DMS114 treated with DMSO at 0.1 percent for 48 hours (cell line): ENCODE measurements around the gene PDIK1L.

Experiments used
- DNase-seq: peaks from one replicate; lab custom pipeline; 2025; ENCODE audit not compliant: unreplicated experiment; lab: John Stamatoyannopoulos, UW

Gene PDIK1L

DNA sequence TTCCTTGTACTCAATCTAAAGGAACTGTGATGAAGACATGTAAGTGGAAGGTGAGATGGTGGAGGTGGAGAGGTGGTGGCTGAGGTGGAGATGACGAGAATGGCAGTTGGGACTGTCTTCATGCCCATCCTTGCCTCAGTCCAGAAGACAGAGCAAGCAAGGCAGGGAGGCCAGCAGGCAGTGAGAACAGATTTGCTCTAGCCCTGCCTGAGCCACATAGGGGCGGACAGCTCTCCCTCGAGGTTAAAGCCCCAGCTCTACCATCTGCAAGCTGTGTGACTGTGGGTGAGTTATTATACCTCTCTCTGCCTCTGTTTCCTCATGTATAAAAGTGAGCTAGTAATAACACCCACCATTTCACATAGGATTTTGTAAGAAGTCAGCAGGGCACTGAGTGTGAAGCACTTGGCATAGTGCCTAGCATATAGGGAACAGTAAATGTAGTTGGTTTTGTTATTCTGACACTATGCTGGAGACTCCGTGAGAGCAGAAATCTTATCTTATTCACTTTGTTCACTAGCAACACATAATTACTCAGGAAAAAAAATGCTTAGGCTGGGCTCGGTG is 42.4 kb downstream of the PDIK1L start:
- no peak for DNase-seq

DNA sequence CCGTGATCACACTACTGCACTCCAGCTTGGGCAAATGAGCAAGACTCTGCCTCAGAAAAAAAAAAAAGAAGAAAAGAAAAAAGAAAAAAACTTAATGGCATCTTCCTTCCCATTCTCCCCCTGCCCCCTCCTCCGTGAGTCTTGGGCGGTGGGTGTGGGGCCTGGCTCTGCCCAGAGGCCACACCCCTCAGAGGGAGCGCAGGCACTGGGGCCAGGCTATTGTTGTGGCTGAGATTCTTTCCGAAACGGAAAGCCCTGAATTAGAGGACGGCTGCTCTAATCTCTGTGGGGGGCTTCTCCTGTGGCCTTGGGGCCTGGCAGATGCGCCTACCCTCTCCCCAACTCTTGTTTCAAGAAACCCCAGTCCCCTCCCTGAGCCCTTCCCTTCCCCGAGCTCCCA is 43.1 kb downstream of the PDIK1L start:
- DNase-seq: no peak

DNA sequence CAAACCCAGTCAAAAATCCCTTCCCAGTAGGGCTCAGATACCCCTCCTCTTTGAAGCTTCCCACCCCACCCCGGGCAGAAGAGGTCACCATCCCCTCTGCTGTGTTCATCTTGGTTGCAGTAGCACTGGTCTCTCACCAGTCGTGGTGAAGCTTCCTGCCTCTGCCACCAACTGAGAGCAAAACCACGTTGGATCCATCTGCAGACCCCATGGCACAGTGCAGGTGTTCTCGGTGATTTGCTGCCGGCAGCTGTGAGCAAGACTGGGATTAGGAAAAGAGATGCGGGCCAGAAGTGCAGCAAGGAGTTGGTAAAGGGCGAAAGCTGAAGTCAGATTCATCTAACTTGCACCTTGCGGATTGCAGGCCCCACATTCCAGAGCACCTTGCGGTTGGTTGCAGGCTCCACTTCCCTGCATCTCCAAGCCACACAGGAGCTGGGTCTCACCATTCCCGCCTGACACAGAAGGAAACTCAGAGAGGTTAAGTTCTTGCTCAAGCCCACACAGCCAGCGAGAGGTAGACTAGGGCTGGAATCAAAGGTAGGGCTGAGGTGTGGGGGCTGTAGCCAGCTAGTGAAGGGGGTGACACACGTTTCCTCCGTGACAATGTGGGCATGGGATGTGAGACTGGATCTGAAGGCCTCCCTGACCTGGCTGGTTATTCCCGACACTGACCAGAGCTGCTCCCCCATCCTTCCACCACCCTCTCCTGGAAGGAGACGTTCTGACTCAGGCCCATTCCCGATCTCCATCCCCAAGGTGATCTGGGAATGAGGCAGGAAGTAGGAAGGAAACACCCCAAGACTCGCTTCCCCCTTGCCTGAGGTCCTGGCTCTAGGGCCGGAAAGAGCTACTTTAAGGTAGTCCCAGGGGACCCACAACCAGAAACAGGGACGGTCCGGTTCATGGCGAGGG is 44.0 kb downstream of the PDIK1L start:
- DNase-seq: no peak

DNA sequence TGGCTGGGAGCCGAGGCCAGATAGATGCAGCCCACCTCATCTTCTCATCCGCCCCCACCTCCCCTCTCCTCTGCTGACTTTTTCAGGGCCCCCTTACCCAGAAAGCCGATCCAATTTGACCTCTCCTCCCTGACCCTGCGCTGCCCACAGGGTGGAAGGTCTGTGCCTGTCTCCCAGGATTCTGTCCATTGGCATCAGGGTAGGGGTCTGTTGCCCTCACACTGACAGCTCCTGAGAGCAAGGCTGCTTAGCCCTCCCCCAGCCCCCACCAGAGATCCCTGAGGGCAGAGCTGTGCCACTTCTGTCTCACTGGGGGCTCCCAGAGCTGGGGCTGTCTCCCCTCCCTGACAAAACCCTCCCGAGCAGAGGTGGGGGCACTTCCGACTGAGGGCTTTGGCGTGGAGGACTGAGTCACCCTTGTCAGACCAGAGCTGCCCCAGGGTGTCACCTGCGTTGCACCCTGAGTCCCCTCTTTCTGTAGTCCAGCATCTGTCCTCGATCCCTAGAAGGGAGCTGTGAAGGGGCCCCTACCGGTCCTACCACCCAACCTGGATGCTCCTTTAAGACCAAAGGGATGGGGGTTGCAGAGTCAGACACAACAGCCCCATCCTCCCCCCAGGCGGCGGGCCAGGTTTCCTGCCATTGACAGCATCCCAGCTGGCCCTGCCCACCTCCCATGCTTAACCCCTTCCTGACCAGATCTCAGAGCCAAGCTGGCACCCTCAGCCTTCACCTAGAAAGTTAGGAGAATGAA is 44.8 kb downstream of the PDIK1L start:
- no peak for DNase-seq

DNA sequence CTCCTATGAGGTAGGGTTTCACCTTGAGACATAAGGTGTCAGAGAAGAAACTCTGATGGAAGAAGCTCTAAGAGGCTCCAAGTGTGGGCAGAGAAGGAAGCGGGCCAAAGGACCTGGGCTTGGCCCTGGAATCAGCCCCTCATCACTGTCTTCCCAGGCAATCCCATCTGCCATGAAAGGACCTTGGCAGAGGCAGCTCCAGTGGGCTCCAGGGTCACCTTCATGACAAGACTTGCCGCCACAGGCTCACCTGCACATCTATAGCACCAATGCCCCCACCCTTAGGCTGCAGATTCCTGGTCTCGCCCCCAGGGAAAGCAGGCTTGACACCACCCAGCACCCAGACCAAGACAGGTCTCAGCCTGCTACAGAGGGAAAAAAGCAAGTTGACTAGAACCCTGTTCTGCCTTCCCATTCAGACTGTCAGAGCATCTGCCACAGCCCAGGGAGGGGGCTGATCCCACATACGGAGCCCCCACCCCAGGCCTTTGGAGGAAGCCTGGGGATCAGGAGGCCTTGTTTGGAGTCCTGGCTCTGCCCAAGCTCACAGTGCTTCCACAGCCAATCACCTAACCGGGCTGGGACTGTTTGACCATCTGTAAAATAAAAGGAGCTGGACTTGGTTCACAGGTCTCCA is 46.8 kb downstream of the PDIK1L start:
- DNase-seq: no peak

DNA sequence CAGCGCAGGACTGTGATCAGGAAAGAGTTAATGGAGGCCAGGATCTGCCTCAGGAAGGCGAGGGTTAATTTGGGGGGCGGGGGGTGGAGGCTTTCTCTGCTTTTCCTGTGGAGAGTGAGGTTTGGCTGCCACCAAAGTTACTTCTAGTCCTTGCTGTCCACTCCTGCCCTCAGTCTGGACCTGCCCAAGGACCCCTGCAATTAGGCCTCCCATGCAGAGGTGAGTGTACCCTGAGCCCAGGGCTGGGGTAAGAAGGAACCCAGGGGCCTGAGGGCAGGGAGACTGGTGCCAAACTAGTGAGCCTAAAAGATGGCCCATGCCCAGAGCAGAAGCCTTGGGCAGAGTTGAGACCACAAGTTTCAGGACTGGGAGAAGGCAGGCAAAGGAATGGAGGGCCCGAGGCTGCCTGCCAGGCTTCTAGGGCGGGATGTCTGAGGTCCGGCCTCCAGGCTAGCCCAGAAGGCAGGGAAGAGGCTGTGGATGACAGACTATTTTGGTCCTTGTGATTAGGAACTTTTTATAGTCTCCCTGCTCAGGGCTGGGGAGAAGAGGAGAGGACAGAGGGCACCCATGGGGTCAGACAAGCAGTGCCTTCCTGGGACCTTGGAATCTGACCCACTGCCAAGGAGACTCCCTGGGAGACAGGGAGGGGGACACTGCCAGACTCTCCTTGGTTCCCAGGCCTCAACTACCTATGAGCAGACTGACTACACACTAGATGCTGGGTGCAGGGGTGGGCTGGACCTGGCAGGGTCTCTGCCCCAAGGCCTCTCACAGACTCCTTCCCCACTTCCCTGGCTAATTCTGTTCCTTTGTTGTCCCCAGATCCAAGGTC is 47.5 kb downstream of the PDIK1L start, which contains the start of gene FAM110D:
Gene FAM110D, plus strand, starts transcription at position 172 of the 835 bp plus-strand sequence. CDS start 2,213 bp downstream, outside the sequence.
- DNase-seq: no peak

DNA sequence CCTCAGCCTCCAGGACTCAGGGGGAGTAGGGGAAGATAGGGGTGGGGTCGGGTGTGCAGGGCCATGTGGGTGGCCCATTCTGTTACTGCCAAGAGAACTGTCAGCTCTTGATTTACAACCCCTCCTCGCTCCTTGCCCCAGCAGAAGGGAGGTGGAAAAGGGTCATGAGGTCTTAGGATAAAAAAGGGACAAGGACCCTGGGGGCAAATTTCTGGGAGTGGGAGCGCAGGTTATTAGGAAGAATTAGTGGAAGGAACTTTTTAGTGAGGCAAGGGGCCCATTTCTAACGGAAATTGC is 48.1 kb downstream of the PDIK1L start:
- DNase-seq: no peak

DNA sequence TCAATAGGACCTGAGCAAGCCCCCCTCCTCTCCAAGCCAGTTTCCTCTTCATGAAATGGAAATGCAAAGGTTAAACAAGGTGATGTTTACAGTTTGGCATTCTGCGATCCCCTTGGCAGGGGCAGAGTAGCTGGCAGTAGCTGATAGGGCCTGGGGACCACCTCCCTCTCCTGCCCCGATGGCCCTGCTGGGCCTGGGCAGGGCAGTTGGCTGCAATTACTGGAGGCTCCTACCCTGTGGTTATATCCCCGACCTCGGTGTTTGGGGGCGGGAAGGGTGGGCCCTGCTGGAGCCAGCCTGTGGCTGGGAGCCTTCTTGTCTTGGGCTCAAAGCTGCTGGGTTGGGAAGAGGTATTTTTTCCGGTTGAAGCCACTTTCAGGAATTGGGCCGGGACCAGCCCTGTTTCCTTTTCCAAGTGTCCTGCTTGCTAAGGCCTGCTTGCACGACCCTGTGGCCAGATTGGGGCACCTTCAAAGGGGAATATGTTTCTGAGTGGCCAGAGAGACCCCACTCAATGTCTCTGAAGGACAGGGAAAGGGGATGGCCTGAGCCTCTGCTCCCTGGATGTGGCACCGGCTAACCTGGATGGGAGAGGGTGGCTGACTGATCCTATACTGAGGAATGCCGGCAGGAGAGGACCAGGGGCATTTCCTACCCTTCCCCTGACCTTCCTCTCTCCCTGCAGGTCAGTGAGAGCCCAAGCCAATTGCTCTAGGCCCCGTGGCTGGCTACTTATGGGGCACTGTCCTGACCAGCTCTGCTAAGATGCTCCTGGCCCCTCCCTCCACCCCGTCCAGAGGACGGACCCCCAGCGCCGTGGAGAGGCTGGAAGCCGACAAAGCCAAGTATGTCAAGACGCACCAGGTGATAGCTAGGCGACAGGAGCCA is 49.1 kb downstream of the PDIK1L start:
- DNase-seq: no peak

DNA sequence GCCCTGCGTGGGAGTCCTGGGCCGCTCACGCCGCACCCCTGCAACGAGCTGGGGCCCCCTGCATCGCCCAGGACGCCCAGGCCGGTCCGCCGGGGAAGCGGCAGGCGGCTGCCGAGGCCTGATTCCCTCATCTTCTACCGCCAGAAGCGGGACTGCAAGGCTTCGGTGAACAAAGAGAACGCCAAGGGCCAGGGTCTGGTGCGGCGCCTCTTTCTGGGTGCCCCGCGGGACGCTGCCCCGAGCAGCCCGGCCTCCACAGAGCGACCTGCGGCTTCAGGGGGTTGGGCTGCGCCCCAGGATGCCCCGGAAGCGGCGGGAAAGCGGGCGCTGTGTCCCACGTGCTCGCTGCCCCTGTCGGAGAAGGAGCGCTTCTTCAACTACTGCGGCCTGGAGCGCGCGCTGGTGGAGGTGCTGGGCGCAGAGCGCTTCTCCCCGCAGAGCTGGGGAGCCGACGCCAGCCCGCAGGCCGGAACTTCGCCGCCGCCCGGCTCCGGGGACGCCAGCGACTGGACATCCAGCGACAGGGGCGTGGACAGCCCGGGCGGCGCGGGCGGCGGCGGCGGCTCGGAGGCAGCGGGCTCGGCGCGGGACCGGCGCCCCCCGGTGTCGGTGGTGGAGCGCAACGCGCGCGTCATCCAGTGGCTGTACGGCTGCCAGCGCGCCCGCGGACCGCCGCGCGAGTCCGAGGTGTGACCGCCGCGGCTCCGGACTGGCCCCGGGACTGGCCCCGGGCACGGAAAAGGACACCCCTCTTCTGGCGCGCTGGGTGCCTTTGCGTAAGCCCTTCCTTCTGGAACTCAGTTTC is 50.0 kb downstream of the PDIK1L start:
- DNase-seq: peak; percentile 46

DNA sequence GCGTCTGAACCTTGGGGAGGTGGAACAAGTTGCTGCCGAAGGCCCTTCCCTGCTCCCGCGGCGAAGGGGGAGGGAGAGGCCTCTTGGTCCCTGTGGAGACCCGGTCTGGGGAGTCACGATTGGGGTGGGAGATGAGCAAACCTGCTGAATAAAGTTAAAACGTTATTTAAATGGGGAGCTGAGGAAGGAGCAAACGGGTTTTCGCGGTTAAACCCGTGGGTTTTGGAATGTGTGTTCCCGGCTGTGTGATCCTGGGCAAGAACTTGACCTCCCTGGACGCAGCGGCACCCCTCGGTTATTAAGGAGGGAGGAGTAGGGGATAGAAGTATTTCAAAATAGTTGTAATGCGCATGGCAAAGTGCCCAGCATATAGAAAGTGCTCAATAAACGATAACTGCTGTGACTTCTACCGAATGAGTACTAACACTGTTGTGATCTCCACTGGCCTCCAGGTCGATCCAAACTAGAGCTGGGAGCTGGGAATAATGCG is 50.6 kb downstream of the PDIK1L start:
- DNase-seq: no peak

DNA sequence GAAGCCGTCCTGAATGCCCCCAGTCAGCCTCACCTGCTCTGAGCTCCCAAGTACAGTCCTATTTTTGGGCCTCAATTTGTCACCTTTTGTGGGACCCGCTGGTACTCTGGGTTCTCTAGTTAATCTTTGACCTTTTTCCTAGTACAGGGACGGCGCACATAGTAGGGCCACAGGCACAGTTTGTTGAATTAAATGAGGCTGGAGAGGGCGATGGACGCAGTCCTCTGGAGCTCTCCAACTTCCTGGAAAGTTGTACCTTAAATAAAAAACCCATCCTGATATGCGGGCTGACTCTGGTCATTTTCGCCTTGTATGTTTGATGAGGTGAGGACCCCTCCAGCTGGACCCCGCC is 52.0 kb downstream of the PDIK1L start:
- no peak for DNase-seq

DNA sequence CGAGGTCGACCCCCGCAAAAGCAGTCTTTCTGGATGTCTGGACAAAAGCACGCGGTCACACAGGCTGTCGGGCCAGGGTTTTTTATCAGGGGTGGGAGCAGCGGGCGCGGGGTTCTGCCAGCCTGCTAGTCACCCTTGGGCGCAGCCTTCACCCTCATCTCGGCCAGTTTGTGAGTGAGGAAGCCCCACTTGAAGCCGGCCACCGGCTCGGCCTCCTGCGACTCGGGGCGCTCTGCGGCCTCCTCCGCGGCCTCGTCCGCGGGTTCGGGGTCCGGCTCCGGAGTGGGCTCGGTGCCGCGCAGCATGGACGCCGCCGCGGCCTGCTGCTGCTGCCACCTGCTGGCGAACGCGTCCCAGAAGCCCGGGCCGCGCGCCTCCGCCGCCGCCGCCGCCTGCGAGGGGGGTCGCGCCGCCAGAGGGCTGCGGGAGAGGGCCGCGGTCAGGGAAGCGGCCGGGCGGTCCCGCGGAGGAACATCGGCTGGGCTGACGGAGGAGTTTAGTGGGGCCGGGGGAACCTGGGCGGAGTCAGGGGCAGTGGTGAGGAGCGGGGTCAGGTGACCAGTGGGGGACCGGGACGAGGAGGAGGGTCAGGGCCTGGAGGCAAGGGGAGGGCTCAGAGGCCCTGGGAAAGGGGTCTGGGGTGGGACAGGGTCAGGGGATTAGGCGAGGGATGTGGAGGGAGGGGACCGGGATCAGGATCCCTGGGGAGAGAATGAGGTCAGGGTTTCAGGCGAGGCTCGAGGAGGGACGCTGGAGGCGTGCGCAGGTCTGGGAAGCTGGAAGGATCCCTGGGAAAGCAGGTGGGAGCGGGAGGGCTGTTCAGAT is 52.6 kb downstream of the PDIK1L start:
- no peak for DNase-seq

DNA sequence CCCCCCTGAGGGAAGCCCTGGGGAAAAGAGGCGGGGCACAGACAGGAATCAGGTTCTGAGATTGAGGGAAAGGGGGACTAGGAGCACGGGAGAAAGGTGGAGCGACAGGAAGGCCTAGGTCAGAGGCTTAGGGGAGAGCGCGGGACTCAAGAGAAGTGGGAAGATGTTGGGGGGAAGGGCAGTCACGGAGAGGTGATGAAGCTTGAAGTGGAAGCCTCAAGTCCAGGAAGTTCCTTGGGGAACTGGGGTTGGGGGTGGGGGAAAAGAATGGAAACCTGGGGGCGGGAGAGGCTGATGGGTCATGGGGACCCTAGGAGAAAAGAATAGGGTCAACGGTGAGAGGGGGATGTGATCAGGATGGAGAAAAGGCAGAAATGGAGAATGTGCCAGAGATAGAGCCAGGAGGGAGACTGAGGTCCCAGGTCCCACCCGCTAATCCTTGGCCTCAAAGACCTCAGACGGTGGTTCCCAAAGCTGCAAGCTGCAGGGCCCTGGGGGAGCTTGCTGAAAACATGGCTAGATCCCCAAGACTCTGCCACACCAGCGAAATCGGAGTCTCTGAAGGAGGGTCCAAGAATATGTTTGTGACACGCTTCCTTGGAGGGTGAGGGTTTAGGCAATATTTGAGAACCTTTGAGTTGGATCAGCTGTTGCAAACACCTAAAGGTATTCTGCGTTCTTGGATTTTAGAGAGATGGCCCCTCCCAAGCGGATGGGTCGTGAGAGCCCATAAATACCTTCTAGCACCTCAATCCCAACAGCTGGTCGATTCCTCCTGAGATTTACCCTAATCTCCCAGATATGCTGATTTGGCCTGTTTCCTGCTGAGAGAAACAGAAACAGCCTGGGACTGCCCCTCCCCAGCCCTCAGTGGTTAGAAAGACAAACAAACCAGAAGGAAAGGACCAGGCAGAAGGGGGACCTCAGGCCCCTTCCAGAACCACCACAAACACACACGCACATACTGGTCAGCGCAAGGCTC is 53.5 kb downstream of the PDIK1L start:
- DNase-seq: no peak

DNA sequence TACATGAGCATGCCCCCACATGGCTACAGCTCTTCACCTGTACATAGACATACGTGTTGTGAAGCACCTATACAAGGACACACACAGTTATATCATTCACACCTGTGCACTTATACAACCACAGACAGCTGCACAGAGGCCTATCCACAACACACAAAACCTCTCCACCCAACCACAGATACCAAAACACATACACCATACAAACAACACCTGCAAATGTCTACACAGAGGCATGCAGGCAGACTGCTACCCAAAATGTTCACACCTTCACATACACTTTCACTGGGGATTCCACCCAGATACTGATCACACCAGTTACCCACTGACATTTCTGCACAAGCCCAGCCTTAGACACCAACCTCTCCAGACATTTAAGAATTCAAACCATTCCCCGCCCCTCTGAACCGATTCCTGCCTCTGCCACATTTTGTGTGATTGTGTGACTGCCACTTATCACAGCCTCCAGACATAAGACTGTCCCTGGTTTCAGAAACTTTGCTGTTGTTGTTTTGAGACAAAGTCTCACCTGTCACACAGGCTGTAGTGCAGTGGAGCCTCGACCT is 55.2 kb downstream of the PDIK1L start:
- no peak for DNase-seq

DNA sequence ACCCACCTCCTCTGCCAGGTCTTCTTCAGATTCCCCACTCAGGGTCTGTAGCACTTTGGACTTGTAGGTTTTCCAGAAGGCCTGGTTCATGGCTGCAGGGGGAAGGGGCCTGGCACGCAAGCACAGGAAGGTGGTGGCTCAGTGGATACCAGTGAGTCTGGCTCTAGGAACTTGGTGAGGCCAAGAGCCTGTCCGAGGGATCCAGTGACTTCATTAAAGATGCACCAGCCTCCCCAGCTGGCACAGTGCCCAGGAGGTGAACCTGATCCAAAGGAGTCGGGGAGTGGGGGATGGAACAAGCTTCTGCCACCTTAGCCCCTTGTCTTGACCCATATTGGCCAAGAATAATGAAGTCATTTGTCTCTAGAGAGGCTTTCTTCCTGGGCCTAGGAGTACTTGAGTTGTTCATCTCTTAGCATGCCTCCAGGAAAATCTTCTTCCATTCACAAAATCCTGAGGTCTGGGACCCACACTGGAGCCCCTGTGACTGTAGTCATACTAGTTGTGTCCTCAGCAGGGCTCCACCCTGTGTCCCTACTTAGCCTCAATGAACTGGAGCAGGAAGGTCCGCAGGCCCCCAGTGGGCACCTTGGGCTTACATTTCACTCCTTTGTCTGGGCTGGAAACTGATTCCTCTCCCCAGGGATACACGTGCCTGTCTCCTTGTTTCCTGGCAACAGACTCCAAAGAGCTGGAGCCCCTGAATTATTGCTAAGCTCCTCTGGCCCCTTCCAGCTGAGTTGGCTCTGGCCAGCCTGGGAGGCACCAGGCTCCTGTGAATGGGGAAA is 57.0 kb downstream of the PDIK1L start, which contains the start of gene C1orf232:
Gene C1orf232, minus strand, starts transcription at position 554 of the 788 bp plus-strand sequence. Its CDS starts 464 bp downstream, at position 90.
- DNase-seq: no peak

DNA sequence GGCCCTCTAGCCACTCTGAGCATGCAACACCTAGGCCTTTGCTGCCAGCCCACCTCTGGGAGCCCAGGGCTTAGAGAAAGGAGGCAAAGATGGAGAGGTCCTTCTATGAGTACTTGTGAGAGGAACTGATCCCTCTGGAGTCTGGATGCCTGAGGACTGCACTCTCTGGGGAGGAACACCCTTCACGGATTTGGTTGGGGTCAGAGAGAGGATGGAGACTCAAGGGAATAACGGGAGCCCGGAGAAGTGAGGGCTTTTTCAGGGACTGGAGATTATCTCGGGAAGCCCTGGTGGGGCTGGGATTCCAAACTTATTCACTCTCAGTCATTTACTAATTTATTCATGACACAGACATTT is 57.6 kb downstream of the PDIK1L start:
- DNase-seq: no peak
